Hindlimb muscle (tissue), 1 donor: ENCODE measurements around the gene GCNT3. TPM values are rescaled to one million over a fixed set of nuclear protein-coding genes. Genes with fewer than 3 reads are reported as not detected.
"Not testable (repeated sequence)": the region's sequence is repeated elsewhere in the genome, so short reads cannot be mapped to it uniquely, and the experiment has no call there.

Source experiments
- DNase-seq: peaks from one replicate; pipeline ENCODE4 v3.0.0-alpha.2; 2013
- polyA plus RNA-seq: library from polyadenylated mRNA; unstranded; fragments of 120-200 nt; gene quantifications from one replicate; pipeline ENCODE4 v1.2.1, GENCODE V29; 2013; ENCODE audit not compliant: insufficient read length

The GCNT3 gene
- polyA plus RNA-seq, 1 donor, result 0.19 TPM

GRCh38 chr15:59618406-59618805, 6.8 kb downstream of the GCNT3 start:
- no peak for DNase-seq

DNA sequence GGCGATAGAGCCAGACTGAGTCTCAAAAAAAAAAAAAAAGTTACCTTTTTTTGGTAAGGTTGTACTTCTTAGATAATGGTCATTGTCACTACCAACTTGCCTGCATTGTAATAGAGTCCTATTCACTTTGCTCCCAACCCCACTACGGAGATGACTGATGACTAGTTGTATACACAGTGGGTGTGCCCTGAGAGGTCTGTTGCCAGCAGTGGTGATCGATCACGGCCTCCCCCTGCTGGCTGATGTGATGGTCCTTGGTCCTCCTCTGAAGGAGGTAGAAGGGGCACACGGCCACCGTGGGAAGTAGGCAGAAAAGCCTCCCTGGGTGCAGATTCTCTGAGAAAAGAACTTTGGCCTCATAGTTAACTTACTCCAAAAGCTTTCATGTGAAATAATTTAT, 10.7 kb downstream of the GCNT3 start:
- DNase-seq, result no peak

DNA sequence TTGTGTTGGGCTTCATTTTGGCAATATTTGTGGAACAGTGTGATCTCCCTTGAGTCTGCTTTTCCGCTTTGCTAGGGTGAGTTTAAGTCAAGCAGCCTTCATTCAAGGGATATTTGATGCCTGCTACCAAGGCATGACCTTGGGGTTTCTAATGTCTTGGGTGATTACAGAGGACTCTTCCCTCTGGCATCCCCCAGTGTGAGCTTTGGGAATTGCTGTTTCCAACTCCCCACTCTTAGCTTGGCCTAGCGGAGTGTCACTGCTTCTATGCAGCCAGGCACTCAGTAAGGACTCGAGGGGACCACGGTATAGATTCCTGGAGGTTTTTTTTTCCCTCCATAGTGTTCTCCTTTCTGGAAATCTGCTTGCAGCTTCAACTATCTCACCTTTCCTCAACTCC, 21.1 kb downstream of the GCNT3 start:
- DNase-seq, result no peak

- DNase-seq, result no peak
Measured at GRCh38 chr15:59636184-59636583, 24.6 kb downstream of the GCNT3 start.

DNA sequence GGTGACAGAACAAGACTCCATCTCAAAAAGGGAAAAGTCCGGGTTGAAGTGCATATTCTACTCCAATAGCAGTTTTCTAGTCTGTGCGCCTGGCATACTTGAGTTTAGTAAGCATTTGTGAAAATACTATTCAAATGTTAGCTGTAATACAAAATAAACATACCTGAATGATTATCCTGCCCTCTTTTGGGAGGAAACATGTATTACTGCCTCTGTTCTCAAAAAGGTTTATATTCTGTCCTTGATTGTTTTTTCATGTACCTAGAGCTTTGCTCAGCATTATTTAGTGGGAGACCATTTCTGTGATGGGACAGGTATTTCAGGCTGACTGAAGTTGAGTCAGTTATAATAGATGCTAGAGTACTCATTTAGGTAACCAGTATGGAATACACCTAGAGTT, 25.9 kb downstream of the GCNT3 start:
- not testable (repeated sequence) for DNase-seq

GRCh38 chr15:59642351-59642750, 30.8 kb downstream of the GCNT3 start:
- DNase-seq, result no peak

- no peak for DNase-seq
Measured at GRCh38 chr15:59644756-59645155, 33.2 kb downstream of the GCNT3 start.

DNA sequence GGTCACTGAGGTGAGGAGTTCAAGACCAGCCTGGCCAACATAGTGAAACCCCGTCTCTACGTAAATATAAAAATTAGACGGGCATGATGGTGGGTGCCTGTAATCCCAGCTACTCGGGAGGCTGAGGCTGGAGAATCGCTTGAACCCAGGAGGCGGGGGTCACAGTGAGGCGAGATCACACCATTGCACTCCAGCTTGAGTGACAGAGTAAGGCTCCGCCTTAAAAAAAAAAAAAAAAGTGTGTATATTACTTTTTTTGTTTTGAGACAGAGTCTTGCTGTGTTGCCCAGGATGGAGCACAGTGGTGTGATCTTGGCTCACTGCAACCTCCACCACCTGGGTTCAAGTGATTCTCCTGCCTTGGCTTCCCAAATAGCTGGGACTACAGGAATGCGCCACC, 34.2 kb downstream of the GCNT3 start:
- not testable (repeated sequence) for DNase-seq

DNA sequence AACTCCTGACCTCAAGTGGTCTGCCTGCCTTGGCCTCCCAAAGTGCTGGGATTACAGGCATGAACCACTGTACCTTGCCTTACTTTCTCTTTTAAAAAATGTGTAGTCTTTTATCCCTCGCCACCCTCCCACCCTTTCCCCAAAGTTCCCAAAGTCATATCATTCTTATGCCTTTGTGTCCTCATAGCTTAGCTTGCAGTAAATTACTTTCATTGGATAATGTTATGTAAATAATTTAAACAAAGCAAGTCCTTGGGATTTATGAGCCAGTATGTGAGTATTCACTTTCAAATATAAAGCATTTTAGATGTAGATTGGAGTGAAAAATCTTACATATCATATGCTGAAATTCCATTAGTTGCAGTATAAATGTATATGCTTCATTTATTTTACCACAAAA, 34.7 kb downstream of the GCNT3 start:
- no peak for DNase-seq

GRCh38 chr15:59647085-59647484, 35.5 kb downstream of the GCNT3 start:
- DNase-seq, result no peak

DNA sequence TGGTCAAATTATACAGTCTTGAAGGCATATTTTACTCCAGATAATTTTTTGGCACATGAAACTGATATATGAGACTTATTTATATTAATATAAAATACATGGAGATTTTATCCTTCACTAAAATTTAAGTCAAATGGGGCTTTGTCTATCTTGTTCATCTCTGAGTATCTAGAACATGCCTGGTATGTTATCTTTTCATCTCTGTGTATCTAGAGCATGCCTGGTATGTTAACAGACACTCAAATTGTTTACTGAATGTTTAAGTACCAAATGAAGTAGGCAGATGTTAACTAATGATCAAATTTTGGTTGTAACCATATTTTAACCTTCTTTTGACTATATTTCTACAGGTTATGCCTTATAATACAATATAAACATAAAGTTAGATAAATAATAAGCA, 38.0 kb downstream of the GCNT3 start:
- DNase-seq, result no peak

GRCh38 chr15:59654046-59654445, 42.5 kb downstream of the GCNT3 start:
- DNase-seq, result no peak

DNA sequence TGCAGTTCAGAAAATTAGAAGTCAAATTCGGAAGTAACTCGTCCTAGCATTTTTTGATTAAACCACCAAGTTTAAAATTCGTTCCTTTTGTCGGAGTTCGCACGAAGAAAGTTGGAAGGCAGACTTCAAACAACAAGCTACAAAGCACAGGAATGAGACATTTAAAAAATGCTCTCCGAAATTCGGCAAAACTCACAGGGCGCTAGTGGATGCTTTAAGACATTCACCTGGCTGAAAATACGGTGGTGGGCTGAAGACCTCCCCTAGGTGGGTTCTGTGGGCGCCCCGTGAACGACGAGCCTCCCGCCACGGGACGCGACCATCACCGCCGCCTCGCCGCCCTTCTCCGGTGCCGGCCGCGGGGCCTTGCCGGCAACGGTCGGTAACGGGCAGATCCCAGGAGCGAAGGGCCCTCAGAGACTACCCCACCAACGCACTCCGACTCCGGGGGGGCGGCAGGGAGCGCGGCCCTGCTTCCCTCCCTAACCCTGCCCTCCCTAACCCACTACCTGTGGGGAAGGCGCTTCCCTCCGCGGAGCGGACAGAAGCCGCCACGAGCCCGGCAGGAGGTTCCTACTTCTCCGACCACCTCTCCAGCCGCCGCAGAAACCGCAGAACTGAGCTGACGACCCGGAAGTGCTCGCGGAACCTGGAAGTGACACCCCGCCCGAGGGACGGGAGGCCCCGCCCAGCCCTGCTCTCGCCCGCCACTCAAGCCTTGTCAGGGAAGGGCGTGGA, 45.5 kb downstream of the GCNT3 start, which contains the start of gene GTF2A2:
GTF2A2 (minus strand) TSS at position 619 of the 738 bp plus-strand sequence. CDS start 5,238 bp downstream, outside the sequence.
- DNase-seq, result peak; percentile 94

GRCh38 chr15:59657635-59658125, 46.1 kb downstream of the GCNT3 start:
- no peak for DNase-seq

DNA sequence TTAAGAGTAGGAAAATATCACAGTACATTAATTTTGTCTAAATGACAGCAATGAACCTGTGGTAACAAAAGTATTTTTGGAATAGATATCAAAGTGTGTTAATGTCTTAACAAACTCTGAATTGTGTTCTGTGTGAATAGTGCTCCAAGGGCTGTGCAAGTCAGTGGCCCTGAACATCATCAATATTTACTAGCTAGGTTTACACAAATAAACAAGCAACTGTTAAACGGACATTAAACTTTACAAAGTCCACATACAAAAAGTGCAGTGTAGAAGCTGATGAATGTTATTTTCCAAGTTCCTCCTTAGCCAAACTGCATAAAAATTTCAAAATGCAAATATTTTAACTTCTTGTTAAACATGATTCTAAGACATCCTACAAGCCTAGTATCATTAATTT, 47.8 kb downstream of the GCNT3 start:
- no peak for DNase-seq

GRCh38 chr15:59662260-59662659, 50.7 kb downstream of the GCNT3 start:
- peak; percentile 84 for DNase-seq

DNA sequence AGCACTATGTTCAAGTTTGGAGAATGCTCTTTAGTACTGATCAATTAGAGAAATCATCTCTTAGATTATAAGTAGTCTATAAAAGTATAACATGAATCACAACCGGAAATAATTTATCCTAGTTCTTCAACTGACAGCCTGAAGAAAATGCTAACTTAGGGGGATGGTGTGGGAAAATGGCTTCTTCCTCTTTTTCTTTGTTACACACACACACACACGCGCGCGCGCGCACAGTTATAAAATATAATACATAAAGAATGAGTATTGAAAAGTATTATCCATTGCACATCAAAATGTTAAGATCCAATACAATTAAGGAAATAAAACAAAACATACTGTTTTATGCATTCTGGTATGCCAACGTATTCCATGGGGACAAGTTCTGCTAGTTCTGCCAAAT, 57.0 kb downstream of the GCNT3 start:
- DNase-seq, result no peak

Other genes starting within 250 kb of the GCNT3 start
- 48.2 TPM for gene MYO1E, start 238.9 kb upstream of the GCNT3 start, polyA plus RNA-seq
- 0.49 TPM for gene FAM81A, start 173.6 kb upstream of the GCNT3 start, polyA plus RNA-seq
- gene GTF2A2, start 45.7 kb downstream of the GCNT3 start, polyA plus RNA-seq, result 97.9 TPM
- gene BNIP2, start 77.5 kb downstream of the GCNT3 start, polyA plus RNA-seq, result 54.3 TPM